WTC11 (cell line): ENCODE measurements around the gene NAV2.

Source experiments
- ATF3 ChIP-seq: sonication (generic); formaldehyde crosslinking; conservative IDR thresholded peaks from 2 replicates; pipeline ENCODE4 v1.8.1; 2022; ENCODE audit warnings: mild to moderate bottlenecking, missing genetic modification reagents
- ETV6 ChIP-seq: sonication (generic); formaldehyde crosslinking; IDR thresholded peaks from 2 replicates; pipeline ENCODE4 v1.8.1; 2022; ENCODE audit warnings: mild to moderate bottlenecking, missing genetic modification reagents
- HMGXB4 ChIP-seq: sonication (generic); formaldehyde crosslinking; IDR thresholded peaks from 2 replicates; pipeline ENCODE4 v1.8.1; 2023; ENCODE audit warnings: mild to moderate bottlenecking, moderate library complexity, missing genetic modification reagents
- IRF2 ChIP-seq: sonication (generic); formaldehyde crosslinking; IDR thresholded peaks from 2 replicates; pipeline ENCODE4 v1.8.0; 2022; ENCODE audit warnings: low read depth, missing genetic modification reagents, borderline replicate concordance
- MAX ChIP-seq: sonication (generic); formaldehyde crosslinking; IDR thresholded peaks from 2 replicates; pipeline ENCODE4 v1.8.0; 2022; ENCODE audit warnings: mild to moderate bottlenecking, missing genetic modification reagents
- STAT6 ChIP-seq: sonication (generic); formaldehyde crosslinking; conservative IDR thresholded peaks from 2 replicates; pipeline ENCODE4 v1.8.1; 2023; ENCODE audit warnings: mild to moderate bottlenecking, low read depth, missing genetic modification reagents, moderate library complexity
- ZNF138 ChIP-seq: sonication (generic); formaldehyde crosslinking; conservative IDR thresholded peaks from 2 replicates; pipeline ENCODE4 v1.8.1; 2022; ENCODE audit warnings: mild to moderate bottlenecking, moderate library complexity, missing genetic modification reagents
- TF ChIP-seq, protein P1 (sequence below): fragments of 200-600 bp; IDR thresholded peaks from 2 replicates; pipeline ENCODE4 v1.8.0; 2022; ENCODE audit warnings: antibody characterized with exemption
- TF ChIP-seq, protein P2 (sequence below): sonication (generic); formaldehyde crosslinking; IDR thresholded peaks from 2 replicates; pipeline ENCODE4 v1.8.0; 2023; ENCODE audit warnings: missing genetic modification reagents, mild to moderate bottlenecking, borderline replicate concordance

GRCh38 chr11:19962801-19963175, 250.2 kb downstream of the NAV2 start:
- TF ChIP-seq, protein P1, sequence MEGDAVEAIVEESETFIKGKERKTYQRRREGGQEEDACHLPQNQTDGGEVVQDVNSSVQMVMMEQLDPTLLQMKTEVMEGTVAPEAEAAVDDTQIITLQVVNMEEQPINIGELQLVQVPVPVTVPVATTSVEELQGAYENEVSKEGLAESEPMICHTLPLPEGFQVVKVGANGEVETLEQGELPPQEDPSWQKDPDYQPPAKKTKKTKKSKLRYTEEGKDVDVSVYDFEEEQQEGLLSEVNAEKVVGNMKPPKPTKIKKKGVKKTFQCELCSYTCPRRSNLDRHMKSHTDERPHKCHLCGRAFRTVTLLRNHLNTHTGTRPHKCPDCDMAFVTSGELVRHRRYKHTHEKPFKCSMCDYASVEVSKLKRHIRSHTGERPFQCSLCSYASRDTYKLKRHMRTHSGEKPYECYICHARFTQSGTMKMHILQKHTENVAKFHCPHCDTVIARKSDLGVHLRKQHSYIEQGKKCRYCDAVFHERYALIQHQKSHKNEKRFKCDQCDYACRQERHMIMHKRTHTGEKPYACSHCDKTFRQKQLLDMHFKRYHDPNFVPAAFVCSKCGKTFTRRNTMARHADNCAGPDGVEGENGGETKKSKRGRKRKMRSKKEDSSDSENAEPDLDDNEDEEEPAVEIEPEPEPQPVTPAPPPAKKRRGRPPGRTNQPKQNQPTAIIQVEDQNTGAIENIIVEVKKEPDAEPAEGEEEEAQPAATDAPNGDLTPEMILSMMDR, result no peak
- TF ChIP-seq, protein P2, sequence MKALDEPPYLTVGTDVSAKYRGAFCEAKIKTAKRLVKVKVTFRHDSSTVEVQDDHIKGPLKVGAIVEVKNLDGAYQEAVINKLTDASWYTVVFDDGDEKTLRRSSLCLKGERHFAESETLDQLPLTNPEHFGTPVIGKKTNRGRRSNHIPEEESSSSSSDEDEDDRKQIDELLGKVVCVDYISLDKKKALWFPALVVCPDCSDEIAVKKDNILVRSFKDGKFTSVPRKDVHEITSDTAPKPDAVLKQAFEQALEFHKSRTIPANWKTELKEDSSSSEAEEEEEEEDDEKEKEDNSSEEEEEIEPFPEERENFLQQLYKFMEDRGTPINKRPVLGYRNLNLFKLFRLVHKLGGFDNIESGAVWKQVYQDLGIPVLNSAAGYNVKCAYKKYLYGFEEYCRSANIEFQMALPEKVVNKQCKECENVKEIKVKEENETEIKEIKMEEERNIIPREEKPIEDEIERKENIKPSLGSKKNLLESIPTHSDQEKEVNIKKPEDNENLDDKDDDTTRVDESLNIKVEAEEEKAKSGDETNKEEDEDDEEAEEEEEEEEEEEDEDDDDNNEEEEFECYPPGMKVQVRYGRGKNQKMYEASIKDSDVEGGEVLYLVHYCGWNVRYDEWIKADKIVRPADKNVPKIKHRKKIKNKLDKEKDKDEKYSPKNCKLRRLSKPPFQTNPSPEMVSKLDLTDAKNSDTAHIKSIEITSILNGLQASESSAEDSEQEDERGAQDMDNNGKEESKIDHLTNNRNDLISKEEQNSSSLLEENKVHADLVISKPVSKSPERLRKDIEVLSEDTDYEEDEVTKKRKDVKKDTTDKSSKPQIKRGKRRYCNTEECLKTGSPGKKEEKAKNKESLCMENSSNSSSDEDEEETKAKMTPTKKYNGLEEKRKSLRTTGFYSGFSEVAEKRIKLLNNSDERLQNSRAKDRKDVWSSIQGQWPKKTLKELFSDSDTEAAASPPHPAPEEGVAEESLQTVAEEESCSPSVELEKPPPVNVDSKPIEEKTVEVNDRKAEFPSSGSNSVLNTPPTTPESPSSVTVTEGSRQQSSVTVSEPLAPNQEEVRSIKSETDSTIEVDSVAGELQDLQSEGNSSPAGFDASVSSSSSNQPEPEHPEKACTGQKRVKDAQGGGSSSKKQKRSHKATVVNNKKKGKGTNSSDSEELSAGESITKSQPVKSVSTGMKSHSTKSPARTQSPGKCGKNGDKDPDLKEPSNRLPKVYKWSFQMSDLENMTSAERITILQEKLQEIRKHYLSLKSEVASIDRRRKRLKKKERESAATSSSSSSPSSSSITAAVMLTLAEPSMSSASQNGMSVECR, result no peak
- no peak for TF ChIP-seq MAX (CRISPR knock-in tag)
- TF ChIP-seq IRF2 (CRISPR knock-in tag), result no peak
- no peak for TF ChIP-seq ETV6
- TF ChIP-seq HMGXB4 (CRISPR knock-in tag), result no peak
- TF ChIP-seq ZNF138 (CRISPR knock-in tag), result no peak
- no peak for TF ChIP-seq STAT6
- no peak for TF ChIP-seq ATF3 (CRISPR knock-in tag)
